OCI-LY3 (cell line): ENCODE data around the gene MTMR3.

ENCODE experiments used
- H2AFZ ChIP-seq: fragments of 200-600, 300-600 bp; shearing (Covaris generic); 2 replicates; pipeline ENCODE4 v1.6.0; 2014; ENCODE audit warnings: antibody characterized with exemption, low read depth, low read length
- H3K27ac ChIP-seq: fragments of 200-600, 300-600 bp; sonication (generic); 2 replicates; pipeline ENCODE4 v1.5.1; 2014; ENCODE audit warnings: mild to moderate bottlenecking, low read length, moderate library complexity, mixed read lengths
- H3K27me3 ChIP-seq: fragments of 200-600, 300-600 bp; sonication (generic); 2 replicates; pipeline ENCODE4 v1.6.1; 2014; ENCODE audit warnings: low read depth, low read length, mixed read lengths
- H3K36me3 ChIP-seq: fragments of 200-600, 300-600 bp; sonication (generic); replicated peaks from 2 replicates; pipeline ENCODE3; 2014; ENCODE audit warnings: low read depth, low read length, mixed read lengths
- H3K4me1 ChIP-seq: fragments of 300-600, 200-600 bp; sonication (generic); 2 replicates; pipeline ENCODE4 v1.6.1; 2014; ENCODE audit warnings: low read length, mixed read lengths
- H3K4me2 ChIP-seq: fragments of 200-600, 300-600 bp; sonication (generic); 2 replicates; pipeline ENCODE4 v1.6.1; 2014; ENCODE audit warnings: low read length, mixed read lengths
- H3K4me3 ChIP-seq: fragments of 300-600, 200-600 bp; sonication (generic); 2 replicates; pipeline ENCODE4 v1.5.1; 2014; ENCODE audit warnings: antibody characterized with exemption, mild to moderate bottlenecking, low read length, moderate library complexity
- H3K79me2 ChIP-seq: fragments of 300-600, 200-600 bp; shearing (Covaris generic); 2 replicates; pipeline ENCODE4 v1.6.1; 2014; ENCODE audit warnings: mild to moderate bottlenecking, low read length, mixed read lengths
- H3K9ac ChIP-seq: fragments of 300-600, 200-600 bp; shearing (Covaris generic); 2 replicates; pipeline ENCODE4 v1.6.0; 2014; ENCODE audit warnings: mild to moderate bottlenecking, low read length, moderate library complexity
- H3K9me3 ChIP-seq: fragments of 200-600, 300-600 bp; shearing (Covaris generic); 2 replicates; pipeline ENCODE4 v1.6.1; 2014; ENCODE audit warnings: low read length, mixed read lengths; ENCODE audit not compliant: insufficient read depth
- H4K20me1 ChIP-seq: fragments of 200-600, 300-600 bp; sonication (generic); 2 replicates; pipeline ENCODE4 v1.6.1; 2016; ENCODE audit warnings: low read length, mixed read lengths; ENCODE audit not compliant: insufficient read depth
- EZH2phosphoT487 ChIP-seq: fragments of 200-600 bp; shearing (Covaris generic); IDR thresholded peaks from 2 replicates; pipeline ENCODE4 v1.6.1; 2018; ENCODE audit warnings: antibody characterized with exemption, mixed run types, low read depth
- TF ChIP-seq, protein P1 (sequence below): fragments of 200-600, 300-600 bp; sonication (generic); IDR thresholded peaks from 2 replicates; pipeline ENCODE4 v1.5.1; 2014; ENCODE audit warnings: antibody characterized with exemption, low read length, low read depth

Gene MTMR3

DNA sequence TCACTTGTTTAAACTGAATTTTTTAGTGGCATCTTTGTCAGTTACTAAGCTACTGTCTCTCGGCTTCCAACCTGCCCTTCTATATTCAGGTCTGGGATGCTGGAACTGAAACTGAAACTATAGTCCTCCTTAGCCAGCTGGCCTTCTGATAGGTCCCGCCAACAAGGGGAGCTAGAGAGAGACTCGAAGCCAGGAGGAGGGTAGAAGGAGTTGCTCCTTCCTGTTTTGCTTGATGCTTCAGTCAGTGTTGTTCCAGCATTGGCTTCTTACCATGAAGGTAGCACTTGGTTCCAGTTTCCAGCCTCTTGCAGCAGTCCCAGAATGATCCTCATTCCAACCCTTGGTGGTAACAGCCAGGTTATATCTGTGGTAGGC is 164.4 kb downstream of the MTMR3 start:
- Histone ChIP-seq H3K27ac (no peak overlapping the region), H3K36me3 (no peaks in the 10 kb centered on the region), H3K9me3 (no peaks in the 10 kb centered on the region), H3K4me2 (no peak overlapping the region), H3K79me2 (no peaks in the 10 kb centered on the region), H3K4me3 (no peak overlapping the region), H4K20me1 (no peaks in the 10 kb centered on the region), H2AFZ (no peak overlapping the region), H3K4me1 (peaks cover 8% of the 10 kb centered on the region), H3K9ac (no peak overlapping the region), H3K27me3 (0 out of 2 replicates have a peak, but pooled peaks cover 3% of the 10 kb centered on the region)
- TF ChIP-seq EZH2phosphoT487, result no peak
- TF ChIP-seq, protein P1, sequence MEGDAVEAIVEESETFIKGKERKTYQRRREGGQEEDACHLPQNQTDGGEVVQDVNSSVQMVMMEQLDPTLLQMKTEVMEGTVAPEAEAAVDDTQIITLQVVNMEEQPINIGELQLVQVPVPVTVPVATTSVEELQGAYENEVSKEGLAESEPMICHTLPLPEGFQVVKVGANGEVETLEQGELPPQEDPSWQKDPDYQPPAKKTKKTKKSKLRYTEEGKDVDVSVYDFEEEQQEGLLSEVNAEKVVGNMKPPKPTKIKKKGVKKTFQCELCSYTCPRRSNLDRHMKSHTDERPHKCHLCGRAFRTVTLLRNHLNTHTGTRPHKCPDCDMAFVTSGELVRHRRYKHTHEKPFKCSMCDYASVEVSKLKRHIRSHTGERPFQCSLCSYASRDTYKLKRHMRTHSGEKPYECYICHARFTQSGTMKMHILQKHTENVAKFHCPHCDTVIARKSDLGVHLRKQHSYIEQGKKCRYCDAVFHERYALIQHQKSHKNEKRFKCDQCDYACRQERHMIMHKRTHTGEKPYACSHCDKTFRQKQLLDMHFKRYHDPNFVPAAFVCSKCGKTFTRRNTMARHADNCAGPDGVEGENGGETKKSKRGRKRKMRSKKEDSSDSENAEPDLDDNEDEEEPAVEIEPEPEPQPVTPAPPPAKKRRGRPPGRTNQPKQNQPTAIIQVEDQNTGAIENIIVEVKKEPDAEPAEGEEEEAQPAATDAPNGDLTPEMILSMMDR, result no peak

DNA sequence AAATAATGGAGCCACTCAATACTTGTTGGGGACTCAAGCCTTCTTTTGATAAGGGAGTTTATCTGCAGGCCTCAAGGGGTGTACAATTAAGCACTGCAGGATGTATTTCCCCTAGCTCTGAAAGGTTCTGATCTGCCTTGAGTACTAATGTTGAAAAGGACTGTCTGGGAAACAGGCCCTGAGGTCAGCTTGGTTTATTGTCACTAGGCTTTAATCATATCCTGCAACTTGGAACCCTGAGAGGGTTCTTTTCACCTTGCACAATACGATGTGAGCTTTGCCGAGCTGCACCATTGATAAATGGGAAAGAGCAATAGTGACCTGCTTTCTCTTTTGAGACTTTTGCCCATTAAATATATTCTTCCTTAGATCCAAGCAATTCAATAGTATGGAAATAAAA is 165.7 kb downstream of the MTMR3 start:
- Histone ChIP-seq H3K79me2 (no peaks in the 10 kb centered on the region), H2AFZ (no peak overlapping the region), H3K9me3 (no peaks in the 10 kb centered on the region), H4K20me1 (no peaks in the 10 kb centered on the region), H3K27ac (no peak overlapping the region), H3K4me1 (peaks cover 8% of the 10 kb centered on the region), H3K4me3 (no peak overlapping the region), H3K36me3 (no peaks in the 10 kb centered on the region), H3K9ac (no peak overlapping the region), H3K4me2 (no peak overlapping the region), H3K27me3 (no peaks in the 10 kb centered on the region)
- TF ChIP-seq, protein P1, result no peak
- no peak for TF ChIP-seq EZH2phosphoT487

- no peak overlapping the region for H3K4me2 ChIP-seq
- H3K27me3 ChIP-seq, result no peaks in the 10 kb centered on the region
- H3K9ac ChIP-seq, result no peak overlapping the region
- TF ChIP-seq EZH2phosphoT487, result no peak
- TF ChIP-seq, protein P1, result no peak
- no peaks in the 10 kb centered on the region for H3K79me2 ChIP-seq
- H4K20me1 ChIP-seq, result no peaks in the 10 kb centered on the region
- no peaks in the 10 kb centered on the region for H3K9me3 ChIP-seq
- no peaks in the 10 kb centered on the region for H3K36me3 ChIP-seq
- H3K27ac ChIP-seq, result no peak overlapping the region
- no peak overlapping the region for H2AFZ ChIP-seq
- no peak overlapping the region for H3K4me3 ChIP-seq
- no peaks in the 10 kb centered on the region for H3K4me1 ChIP-seq
Observed at GRCh38 chr22:30054067-30054763, 171.2 kb downstream of the MTMR3 start.

DNA sequence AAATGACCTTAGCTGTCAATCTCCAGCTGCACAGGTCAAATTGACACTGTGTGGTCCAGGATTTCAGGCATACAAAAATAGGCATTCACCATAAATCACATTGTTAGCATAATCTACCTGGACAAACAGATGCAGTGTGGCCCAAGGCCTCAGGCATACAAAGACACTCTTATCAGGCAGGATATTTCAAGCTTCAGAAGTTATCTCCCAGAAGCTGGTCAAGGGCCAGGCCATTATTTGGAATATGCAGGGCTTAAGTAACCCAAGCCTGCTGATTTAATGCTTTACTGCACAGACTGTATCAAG is 171.7 kb downstream of the MTMR3 start:
- Histone ChIP-seq H3K4me2 (no peak overlapping the region), H3K27ac (no peak overlapping the region)

More for the DNA sequence above, 171.7 kb downstream of the MTMR3 start:
- Histone ChIP-seq H3K9ac (no peak overlapping the region), H3K27me3 (no peaks in the 10 kb centered on the region), H3K4me1 (no peaks in the 10 kb centered on the region), H2AFZ (no peak overlapping the region), H3K4me3 (no peak overlapping the region), H3K36me3 (no peaks in the 10 kb centered on the region), H3K9me3 (no peaks in the 10 kb centered on the region), H4K20me1 (no peaks in the 10 kb centered on the region), H3K79me2 (no peaks in the 10 kb centered on the region)
- no peak for TF ChIP-seq EZH2phosphoT487
- TF ChIP-seq, protein P1, result no peak
